HepG2 (cell line): Measurements from ENCODE around the gene SLC25A28. TPM values are rescaled to one million over a fixed set of nuclear protein-coding genes. Genes with fewer than 3 reads are reported as not detected.

Experiments used
- CENPX ChIP-seq: sonication (generic); formaldehyde crosslinking; IDR thresholded peaks from 2 replicates; pipeline ENCODE4 v1.9.0; 2021; ENCODE audit warnings: mild to moderate bottlenecking, missing genetic modification reagents, moderate library complexity
- HHEX ChIP-seq: IDR thresholded peaks from 2 replicates; pipeline ENCODE4 v1.6.1; 2016; ENCODE audit warnings: control low read depth
- NBN ChIP-seq: fragments of 450-650 bp; conservative IDR thresholded peaks from 2 replicates; pipeline ENCODE4 v1.6.1; 2017
- PHB2 ChIP-seq: fragments of 450-650 bp; IDR thresholded peaks from 2 replicates; pipeline ENCODE4 v1.6.1; 2018; ENCODE audit not compliant: partially characterized antibody
- SALL2 ChIP-seq: sonication (generic); formaldehyde crosslinking; IDR thresholded peaks from 2 replicates; pipeline ENCODE4 v1.8.1; 2023; ENCODE audit warnings: mild to moderate bottlenecking, missing genetic modification reagents, inconsistent platforms
- SMC3 ChIP-seq: IDR thresholded peaks from 2 replicates; pipeline ENCODE4 v1.6.1; 2011; ENCODE audit warnings: low read length, improper control_type of control experiment
- STAG1 ChIP-seq: sonication (generic); formaldehyde crosslinking; IDR thresholded peaks from 2 replicates; pipeline ENCODE4 v1.4.0; 2020; ENCODE audit warnings: missing genetic modification reagents
- TAF1 ChIP-seq: sonication (generic); formaldehyde crosslinking; IDR thresholded peaks from 2 replicates; pipeline ENCODE4 v1.4.0; 2020; ENCODE audit warnings: missing genetic modification reagents
- THAP11 ChIP-seq: IDR thresholded peaks from 2 replicates; pipeline ENCODE4 v1.6.1; 2016; ENCODE audit warnings: missing biosample characterization, missing genetic modification reagents
- U2AF2 ChIP-seq: fragments of 200-400 bp; formaldehyde crosslinking; IDR thresholded peaks from 2 replicates; pipeline ENCODE4 v1.6.1; 2017; ENCODE audit warnings: low read depth, mild to moderate bottlenecking, low read length
- ZBTB43 ChIP-seq: sonication (generic); formaldehyde crosslinking; conservative IDR thresholded peaks from 2 replicates; pipeline ENCODE4 v1.4.0; 2020; ENCODE audit warnings: missing genetic modification reagents
- ZBTB7B ChIP-seq: sonication (generic); formaldehyde crosslinking; IDR thresholded peaks from 2 replicates; pipeline ENCODE4 v1.4.0; 2020; ENCODE audit warnings: missing genetic modification reagents
- ZNF251 ChIP-seq: sonication (generic); formaldehyde crosslinking; IDR thresholded peaks from 2 replicates; pipeline ENCODE4 v1.9.0; 2021; ENCODE audit warnings: mild to moderate bottlenecking, missing genetic modification reagents
- ZNF547 ChIP-seq: sonication (generic); formaldehyde crosslinking; IDR thresholded peaks from 2 replicates; pipeline ENCODE4 v1.5.1; 2020; ENCODE audit warnings: mild to moderate bottlenecking, missing genetic modification reagents
- ZNF614 ChIP-seq: IDR thresholded peaks from 2 replicates; pipeline ENCODE4 v1.6.1; 2018; ENCODE audit warnings: missing biosample characterization, missing genetic modification reagents, inconsistent platforms, borderline replicate concordance
- ZSCAN5A ChIP-seq: sonication (generic); formaldehyde crosslinking; IDR thresholded peaks from 2 replicates; pipeline ENCODE4 v1.8.0; 2022; ENCODE audit warnings: mild to moderate bottlenecking, missing genetic modification reagents, borderline replicate concordance
- polyA plus RNA-seq, 8 experiments: library from polyadenylated mRNA; depleted of rRNA in 3 of 8; stranded (reverse) in 7 of 8; unstranded in 1 of 8; fragments of >200 nt; fragmentation: Illumina TruSeq in 4 of 8; extraction: Trizol in 4 of 8; gene quantifications; 2 replicates each; pipeline versions ENCODE4 v1.2.1 to v1.2.3, GENCODE V29; 2011 to 2016; ENCODE audit warnings: low read depth in 4 of 8, missing spikeins in 1 of 8, mixed read lengths in 1 of 8; ENCODE audit not compliant: insufficient read depth in 1 of 8
- total RNA-seq, 5 experiments: library from RNA; depleted of rRNA; stranded (reverse); fragments of >200 nt; fragmentation: Illumina TruSeq; extraction: Trizol; gene quantifications; 2 replicates each; pipeline ENCODE4 v1.2.3, GENCODE V29; 2016; ENCODE audit warnings: low read depth in 1 of 5
- TF ChIP-seq, protein P1 (sequence below), 2 experiments: sonication (generic) in 1 of 2; formaldehyde crosslinking in 1 of 2; IDR thresholded peaks; 2 replicates each; pipeline versions ENCODE4 v1.4.0 to v1.6.1; 2018 to 2020; ENCODE audit warnings: missing genetic modification reagents in 2 of 2, borderline replicate concordance in 1 of 2, low read depth in 1 of 2, mild to moderate bottlenecking in 1 of 2, missing biosample characterization in 1 of 2
- TF ChIP-seq, protein P2 (sequence below): fragments of 450-650 bp; IDR thresholded peaks from 2 replicates; pipeline ENCODE4 v1.6.1; 2017; ENCODE audit warnings: mild to moderate bottlenecking

The SLC25A28 gene
- total and polyA plus RNA-seq, 2 of the 13 experiments (the other 11 are each of a cell fraction or from before 2014, with no cell fraction given), result 15.2 to 41.0 TPM

DNA sequence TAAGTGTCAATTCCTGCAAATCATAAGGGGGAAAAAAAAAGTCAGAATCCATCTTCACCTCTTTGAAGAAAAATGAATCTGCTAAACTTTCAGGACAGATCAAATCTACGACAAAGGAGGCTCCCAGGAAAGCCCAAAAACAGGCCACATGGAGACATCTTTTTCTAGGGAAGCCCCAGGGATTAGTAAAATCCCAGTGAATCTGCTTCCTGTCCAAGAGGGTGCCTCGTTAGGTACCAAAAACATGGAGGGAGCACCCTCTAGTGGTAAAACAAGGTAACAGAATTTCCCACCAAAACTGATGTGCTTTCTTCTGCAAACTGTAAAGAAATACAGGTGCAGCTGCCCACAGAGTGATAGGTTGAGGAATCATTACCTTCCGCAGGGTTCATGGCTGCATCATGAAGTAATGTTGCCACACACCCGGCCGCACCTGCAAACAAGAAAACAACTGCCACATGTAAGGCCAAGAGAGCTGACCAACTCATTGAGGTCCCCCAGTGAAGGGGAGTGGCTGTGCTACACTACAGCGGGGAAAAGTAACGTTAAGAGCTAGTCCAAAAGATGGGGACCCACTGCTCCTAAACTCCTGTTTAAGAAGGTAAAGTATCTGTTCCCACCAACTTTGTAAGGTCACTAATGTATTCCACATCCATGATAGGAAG, 7.9 kb downstream of the SLC25A28 start (continued):
- TF ChIP-seq, protein P1, sequence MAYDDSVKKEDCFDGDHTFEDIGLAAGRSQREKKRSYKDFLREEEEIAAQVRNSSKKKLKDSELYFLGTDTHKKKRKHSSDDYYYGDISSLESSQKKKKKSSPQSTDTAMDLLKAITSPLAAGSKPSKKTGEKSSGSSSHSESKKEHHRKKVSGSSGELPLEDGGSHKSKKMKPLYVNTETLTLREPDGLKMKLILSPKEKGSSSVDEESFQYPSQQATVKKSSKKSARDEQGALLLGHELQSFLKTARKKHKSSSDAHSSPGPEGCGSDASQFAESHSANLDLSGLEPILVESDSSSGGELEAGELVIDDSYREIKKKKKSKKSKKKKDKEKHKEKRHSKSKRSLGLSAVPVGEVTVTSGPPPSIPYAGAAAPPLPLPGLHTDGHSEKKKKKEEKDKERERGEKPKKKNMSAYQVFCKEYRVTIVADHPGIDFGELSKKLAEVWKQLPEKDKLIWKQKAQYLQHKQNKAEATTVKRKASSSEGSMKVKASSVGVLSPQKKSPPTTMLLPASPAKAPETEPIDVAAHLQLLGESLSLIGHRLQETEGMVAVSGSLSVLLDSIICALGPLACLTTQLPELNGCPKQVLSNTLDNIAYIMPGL (CRISPR knock-in tag; IDR thresholded peaks at IDR 0.05; ENCODE audit: borderline replicate concordance in 1 of 2, low read depth in 1 of 2), result 0 out of 4 replicates have a peak, but pooled peaks of 1 of the 2 experiments have one; percentile 30
- TF ChIP-seq ZSCAN5A (CRISPR knock-in tag) (no peak), PHB2 (no peak), U2AF2 (no peak), SALL2 (CRISPR knock-in tag) (no peak), ZBTB43 (CRISPR knock-in tag) (no peak), NBN (no peak), CENPX (CRISPR knock-in tag) (no peak), HHEX (CRISPR knock-in tag) (no peak), ZNF547 (no peak), ZNF251 (CRISPR knock-in tag) (no peak), ZBTB7B (CRISPR knock-in tag) (no peak), TAF1 (CRISPR knock-in tag) (no peak), STAG1 (CRISPR knock-in tag) (peak; percentile 85), SMC3 (peak; percentile 78), ZNF614 (CRISPR knock-in tag) (no peak), THAP11 (no peak)
- TF ChIP-seq, protein P2, sequence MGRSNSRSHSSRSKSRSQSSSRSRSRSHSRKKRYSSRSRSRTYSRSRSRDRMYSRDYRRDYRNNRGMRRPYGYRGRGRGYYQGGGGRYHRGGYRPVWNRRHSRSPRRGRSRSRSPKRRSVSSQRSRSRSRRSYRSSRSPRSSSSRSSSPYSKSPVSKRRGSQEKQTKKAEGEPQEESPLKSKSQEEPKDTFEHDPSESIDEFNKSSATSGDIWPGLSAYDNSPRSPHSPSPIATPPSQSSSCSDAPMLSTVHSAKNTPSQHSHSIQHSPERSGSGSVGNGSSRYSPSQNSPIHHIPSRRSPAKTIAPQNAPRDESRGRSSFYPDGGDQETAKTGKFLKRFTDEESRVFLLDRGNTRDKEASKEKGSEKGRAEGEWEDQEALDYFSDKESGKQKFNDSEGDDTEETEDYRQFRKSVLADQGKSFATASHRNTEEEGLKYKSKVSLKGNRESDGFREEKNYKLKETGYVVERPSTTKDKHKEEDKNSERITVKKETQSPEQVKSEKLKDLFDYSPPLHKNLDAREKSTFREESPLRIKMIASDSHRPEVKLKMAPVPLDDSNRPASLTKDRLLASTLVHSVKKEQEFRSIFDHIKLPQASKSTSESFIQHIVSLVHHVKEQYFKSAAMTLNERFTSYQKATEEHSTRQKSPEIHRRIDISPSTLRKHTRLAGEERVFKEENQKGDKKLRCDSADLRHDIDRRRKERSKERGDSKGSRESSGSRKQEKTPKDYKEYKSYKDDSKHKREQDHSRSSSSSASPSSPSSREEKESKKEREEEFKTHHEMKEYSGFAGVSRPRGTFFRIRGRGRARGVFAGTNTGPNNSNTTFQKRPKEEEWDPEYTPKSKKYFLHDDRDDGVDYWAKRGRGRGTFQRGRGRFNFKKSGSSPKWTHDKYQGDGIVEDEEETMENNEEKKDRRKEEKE, result no peak
